ENCODE data around the gene SOD1.

SOD1 gene

DNA sequence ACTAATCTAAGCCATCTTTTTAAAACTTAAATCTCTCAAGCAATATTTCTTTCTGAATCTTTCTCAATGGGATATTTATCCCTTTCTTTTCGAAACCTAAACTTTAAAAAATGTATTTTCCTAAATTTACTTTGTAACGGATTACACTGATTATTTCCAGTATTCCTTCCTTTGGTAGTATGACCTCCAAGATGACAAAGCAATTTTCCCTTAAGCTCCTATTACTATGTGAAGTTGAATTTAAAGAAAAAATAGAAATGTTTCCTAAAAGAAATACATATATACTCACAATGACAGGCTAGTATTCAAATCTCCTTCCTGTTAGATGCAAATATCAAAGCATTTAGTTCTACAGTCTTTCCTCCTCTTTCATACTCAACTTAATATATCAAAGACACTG lies 56.6 kb downstream of the SOD1 start:
- TF ChIP-seq, protein P1, sequence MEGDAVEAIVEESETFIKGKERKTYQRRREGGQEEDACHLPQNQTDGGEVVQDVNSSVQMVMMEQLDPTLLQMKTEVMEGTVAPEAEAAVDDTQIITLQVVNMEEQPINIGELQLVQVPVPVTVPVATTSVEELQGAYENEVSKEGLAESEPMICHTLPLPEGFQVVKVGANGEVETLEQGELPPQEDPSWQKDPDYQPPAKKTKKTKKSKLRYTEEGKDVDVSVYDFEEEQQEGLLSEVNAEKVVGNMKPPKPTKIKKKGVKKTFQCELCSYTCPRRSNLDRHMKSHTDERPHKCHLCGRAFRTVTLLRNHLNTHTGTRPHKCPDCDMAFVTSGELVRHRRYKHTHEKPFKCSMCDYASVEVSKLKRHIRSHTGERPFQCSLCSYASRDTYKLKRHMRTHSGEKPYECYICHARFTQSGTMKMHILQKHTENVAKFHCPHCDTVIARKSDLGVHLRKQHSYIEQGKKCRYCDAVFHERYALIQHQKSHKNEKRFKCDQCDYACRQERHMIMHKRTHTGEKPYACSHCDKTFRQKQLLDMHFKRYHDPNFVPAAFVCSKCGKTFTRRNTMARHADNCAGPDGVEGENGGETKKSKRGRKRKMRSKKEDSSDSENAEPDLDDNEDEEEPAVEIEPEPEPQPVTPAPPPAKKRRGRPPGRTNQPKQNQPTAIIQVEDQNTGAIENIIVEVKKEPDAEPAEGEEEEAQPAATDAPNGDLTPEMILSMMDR (IDR thresholded peaks at IDR 0.05; ENCODE audit: insufficient read depth, low read depth, low read length, missing control alignments) = no peak
- no peak for DNase-seq (ENCODE audit: low read depth)
- no peak overlapping the region for H3K4me3 ChIP-seq (ENCODE audit: low read depth, low read length)
